K562 (cell line): ENCODE results near the gene OSM. TPM values are rescaled to one million over a fixed set of nuclear protein-coding genes. Genes with fewer than 3 reads are reported as not detected.

Source experiments
- CBFA2T3 ChIP-seq: fragments of 450-650 bp; IDR thresholded peaks from 2 replicates; pipeline ENCODE4 v1.6.1; 2017
- CTCF ChIP-seq, 3 experiments: IDR thresholded peaks in 2 of 3; conservative IDR thresholded peaks in 1 of 3; 2 replicates each; pipeline ENCODE4 v1.5.1; 2011 to 2012; ENCODE audit warnings: low read length in 3 of 3, mild to moderate bottlenecking in 3 of 3, control low read depth in 2 of 3, improper control_type of control experiment in 1 of 3, inconsistent platforms in 1 of 3, low read depth in 1 of 3, mixed read lengths in 1 of 3, moderate library complexity in 1 of 3; ENCODE audit not compliant: insufficient read depth in 2 of 3
- GATAD2B ChIP-seq: fragments of 450-650 bp; IDR thresholded peaks from 2 replicates; pipeline ENCODE4 v1.6.1; 2017; ENCODE audit warnings: mild to moderate bottlenecking, borderline replicate concordance
- HDAC1 ChIP-seq, 2 experiments: fragments of 450-650 bp; IDR thresholded peaks; 2 replicates each; pipeline ENCODE4 v1.6.1; 2016 to 2017; ENCODE audit warnings: inconsistent platforms in 1 of 2, mild to moderate bottlenecking in 1 of 2, moderate library complexity in 1 of 2
- L3MBTL2 ChIP-seq: fragments of 450-650 bp; IDR thresholded peaks from 2 replicates; pipeline ENCODE4 v1.6.1; 2016; ENCODE audit warnings: mild to moderate bottlenecking, moderate library complexity
- NFE2 ChIP-seq: IDR thresholded peaks from 2 replicates; pipeline ENCODE4 v1.6.1; 2014; ENCODE audit warnings: antibody characterized with exemption, low read depth
- POLR2A ChIP-seq: fragments of 450-650 bp; conservative IDR thresholded peaks from 2 replicates; pipeline ENCODE4 v1.6.1; 2016
- POLR2B ChIP-seq: fragments of 450-650 bp; IDR thresholded peaks from 2 replicates; pipeline ENCODE4 v1.6.1; 2018; ENCODE audit warnings: low read depth; ENCODE audit not compliant: partially characterized antibody
- SIN3B ChIP-seq: fragments of 450-650 bp; IDR thresholded peaks from 2 replicates; pipeline ENCODE4 v1.6.1; 2017; ENCODE audit warnings: low read depth, mild to moderate bottlenecking, moderate library complexity
- TAF15 ChIP-seq: fragments of 200-400 bp; formaldehyde crosslinking; IDR thresholded peaks from 2 replicates; pipeline ENCODE4 v1.6.1; 2017; ENCODE audit warnings: mild to moderate bottlenecking, low read depth, low read length, moderate library complexity
- ZNF655 ChIP-seq: fragments of 250-450 bp; sonication (Bioruptor Pico); IDR thresholded peaks from 2 replicates; pipeline ENCODE4 v1.5.0; 2021
- polyA plus RNA-seq, 8 experiments: library from polyadenylated mRNA; depleted of rRNA in 4 of 8; stranded (reverse) in 5 of 8; unstranded in 3 of 8; fragments of >200 nt; fragmentation: Nextera tagmentation in 2 of 8; fragmentation: Illumina TruSeq in 1 of 8; extraction: Ambion mirVana in 2 of 8; extraction: Trizol in 1 of 8; gene quantifications; 2 replicates each; pipeline versions ENCODE4 v1.2.1 to v1.2.3, GENCODE V29; 2011 to 2014; ENCODE audit warnings: inconsistent platforms in 1 of 8, missing spikeins in 1 of 8
- total RNA-seq, 7 experiments: library from RNA; depleted of rRNA in 6 of 7; stranded (reverse); fragments of >200 nt in 6 of 7; fragmentation: Illumina TruSeq in 2 of 7; extraction: Trizol in 2 of 7; gene quantifications; 2 replicates each; pipeline versions ENCODE4 v1.2.1 to v1.2.3, GENCODE V29; 2011 to 2021; ENCODE audit warnings: low replicate concordance in 1 of 7
- TF ChIP-seq, protein P1 (sequence below): fragments of 450-650 bp; IDR thresholded peaks from 2 replicates; pipeline ENCODE4 v1.6.1; 2016; ENCODE audit warnings: mild to moderate bottlenecking, moderate library complexity
- TF ChIP-seq, protein P2 (sequence below): sonication (generic); formaldehyde crosslinking; IDR thresholded peaks from 2 replicates; pipeline ENCODE4 v1.9.0; 2022; ENCODE audit warnings: mild to moderate bottlenecking, missing genetic modification reagents

OSM gene
- total and polyA plus RNA-seq, 9 of the 15 experiments (the other 6 are each of a cell fraction or from before 2014, with no cell fraction given): 0.22 TPM; not detected in 8

DNA sequence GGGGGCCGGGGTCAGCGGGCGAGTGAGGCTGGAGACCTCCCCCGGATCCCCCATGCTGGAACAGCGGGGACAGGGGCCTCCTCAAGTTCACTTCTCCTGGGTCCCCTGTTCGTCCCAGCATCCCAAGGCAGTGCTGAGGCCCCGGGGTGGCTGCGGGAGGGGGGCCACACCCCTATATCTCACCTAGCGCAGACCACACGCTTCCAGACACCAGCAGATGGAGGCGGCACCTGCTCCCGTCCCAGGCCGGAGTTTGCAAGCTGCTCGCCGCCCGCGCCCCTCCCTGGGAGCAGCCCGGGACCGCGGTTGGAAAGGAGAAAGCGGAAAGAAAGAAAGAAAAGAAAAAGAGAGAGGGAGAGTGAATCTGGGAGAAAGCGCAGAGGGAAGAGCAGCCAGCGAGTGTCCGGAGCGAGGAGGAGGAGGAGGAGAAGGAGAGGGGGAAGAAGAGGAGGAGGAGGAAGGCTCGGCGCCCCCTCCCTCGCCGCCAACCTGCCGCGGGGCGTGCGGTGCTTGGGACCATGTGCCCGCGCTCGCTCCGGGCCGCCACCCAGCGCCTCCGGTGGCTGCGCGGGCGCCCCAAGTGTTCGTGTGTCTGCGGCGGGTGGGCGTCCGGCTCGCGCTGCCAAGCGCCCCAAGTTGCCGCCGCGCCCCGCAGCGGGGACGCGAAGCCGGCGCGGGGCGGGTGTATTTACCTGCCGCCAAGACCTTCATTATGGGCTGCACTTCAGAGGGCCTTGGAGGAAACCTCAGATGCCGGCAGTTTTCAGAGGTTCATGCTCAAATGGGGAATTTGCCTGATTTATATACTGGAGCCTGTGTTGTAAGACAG lies 20.5 kb downstream of the OSM start, which contains the start of gene LIF (continued):
- TF ChIP-seq SIN3B: 0 out of 2 replicates have a peak, but pooled peaks have one; percentile 25
- TF ChIP-seq L3MBTL2: peak; percentile 86
- TF ChIP-seq TAF15: no peak
- no peak for TF ChIP-seq GATAD2B
- TF ChIP-seq, protein P1, sequence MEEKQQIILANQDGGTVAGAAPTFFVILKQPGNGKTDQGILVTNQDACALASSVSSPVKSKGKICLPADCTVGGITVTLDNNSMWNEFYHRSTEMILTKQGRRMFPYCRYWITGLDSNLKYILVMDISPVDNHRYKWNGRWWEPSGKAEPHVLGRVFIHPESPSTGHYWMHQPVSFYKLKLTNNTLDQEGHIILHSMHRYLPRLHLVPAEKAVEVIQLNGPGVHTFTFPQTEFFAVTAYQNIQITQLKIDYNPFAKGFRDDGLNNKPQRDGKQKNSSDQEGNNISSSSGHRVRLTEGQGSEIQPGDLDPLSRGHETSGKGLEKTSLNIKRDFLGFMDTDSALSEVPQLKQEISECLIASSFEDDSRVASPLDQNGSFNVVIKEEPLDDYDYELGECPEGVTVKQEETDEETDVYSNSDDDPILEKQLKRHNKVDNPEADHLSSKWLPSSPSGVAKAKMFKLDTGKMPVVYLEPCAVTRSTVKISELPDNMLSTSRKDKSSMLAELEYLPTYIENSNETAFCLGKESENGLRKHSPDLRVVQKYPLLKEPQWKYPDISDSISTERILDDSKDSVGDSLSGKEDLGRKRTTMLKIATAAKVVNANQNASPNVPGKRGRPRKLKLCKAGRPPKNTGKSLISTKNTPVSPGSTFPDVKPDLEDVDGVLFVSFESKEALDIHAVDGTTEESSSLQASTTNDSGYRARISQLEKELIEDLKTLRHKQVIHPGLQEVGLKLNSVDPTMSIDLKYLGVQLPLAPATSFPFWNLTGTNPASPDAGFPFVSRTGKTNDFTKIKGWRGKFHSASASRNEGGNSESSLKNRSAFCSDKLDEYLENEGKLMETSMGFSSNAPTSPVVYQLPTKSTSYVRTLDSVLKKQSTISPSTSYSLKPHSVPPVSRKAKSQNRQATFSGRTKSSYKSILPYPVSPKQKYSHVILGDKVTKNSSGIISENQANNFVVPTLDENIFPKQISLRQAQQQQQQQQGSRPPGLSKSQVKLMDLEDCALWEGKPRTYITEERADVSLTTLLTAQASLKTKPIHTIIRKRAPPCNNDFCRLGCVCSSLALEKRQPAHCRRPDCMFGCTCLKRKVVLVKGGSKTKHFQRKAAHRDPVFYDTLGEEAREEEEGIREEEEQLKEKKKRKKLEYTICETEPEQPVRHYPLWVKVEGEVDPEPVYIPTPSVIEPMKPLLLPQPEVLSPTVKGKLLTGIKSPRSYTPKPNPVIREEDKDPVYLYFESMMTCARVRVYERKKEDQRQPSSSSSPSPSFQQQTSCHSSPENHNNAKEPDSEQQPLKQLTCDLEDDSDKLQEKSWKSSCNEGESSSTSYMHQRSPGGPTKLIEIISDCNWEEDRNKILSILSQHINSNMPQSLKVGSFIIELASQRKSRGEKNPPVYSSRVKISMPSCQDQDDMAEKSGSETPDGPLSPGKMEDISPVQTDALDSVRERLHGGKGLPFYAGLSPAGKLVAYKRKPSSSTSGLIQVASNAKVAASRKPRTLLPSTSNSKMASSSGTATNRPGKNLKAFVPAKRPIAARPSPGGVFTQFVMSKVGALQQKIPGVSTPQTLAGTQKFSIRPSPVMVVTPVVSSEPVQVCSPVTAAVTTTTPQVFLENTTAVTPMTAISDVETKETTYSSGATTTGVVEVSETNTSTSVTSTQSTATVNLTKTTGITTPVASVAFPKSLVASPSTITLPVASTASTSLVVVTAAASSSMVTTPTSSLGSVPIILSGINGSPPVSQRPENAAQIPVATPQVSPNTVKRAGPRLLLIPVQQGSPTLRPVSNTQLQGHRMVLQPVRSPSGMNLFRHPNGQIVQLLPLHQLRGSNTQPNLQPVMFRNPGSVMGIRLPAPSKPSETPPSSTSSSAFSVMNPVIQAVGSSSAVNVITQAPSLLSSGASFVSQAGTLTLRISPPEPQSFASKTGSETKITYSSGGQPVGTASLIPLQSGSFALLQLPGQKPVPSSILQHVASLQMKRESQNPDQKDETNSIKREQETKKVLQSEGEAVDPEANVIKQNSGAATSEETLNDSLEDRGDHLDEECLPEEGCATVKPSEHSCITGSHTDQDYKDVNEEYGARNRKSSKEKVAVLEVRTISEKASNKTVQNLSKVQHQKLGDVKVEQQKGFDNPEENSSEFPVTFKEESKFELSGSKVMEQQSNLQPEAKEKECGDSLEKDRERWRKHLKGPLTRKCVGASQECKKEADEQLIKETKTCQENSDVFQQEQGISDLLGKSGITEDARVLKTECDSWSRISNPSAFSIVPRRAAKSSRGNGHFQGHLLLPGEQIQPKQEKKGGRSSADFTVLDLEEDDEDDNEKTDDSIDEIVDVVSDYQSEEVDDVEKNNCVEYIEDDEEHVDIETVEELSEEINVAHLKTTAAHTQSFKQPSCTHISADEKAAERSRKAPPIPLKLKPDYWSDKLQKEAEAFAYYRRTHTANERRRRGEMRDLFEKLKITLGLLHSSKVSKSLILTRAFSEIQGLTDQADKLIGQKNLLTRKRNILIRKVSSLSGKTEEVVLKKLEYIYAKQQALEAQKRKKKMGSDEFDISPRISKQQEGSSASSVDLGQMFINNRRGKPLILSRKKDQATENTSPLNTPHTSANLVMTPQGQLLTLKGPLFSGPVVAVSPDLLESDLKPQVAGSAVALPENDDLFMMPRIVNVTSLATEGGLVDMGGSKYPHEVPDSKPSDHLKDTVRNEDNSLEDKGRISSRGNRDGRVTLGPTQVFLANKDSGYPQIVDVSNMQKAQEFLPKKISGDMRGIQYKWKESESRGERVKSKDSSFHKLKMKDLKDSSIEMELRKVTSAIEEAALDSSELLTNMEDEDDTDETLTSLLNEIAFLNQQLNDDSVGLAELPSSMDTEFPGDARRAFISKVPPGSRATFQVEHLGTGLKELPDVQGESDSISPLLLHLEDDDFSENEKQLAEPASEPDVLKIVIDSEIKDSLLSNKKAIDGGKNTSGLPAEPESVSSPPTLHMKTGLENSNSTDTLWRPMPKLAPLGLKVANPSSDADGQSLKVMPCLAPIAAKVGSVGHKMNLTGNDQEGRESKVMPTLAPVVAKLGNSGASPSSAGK: peak; percentile 50
- TF ChIP-seq CTCF (IDR thresholded peaks at IDR 0.05 in 2 of 3, conservative IDR thresholded peaks at IDR 0.05 in 1 of 3; ENCODE audit: insufficient read depth in 2 of 3, low read depth in 1 of 3, low read length in 3 of 3): peak in 1 of 3 experiments; percentile 26; a peak in 1 of 6 replicates
- no peak for TF ChIP-seq NFE2
- no peak for TF ChIP-seq ZNF655 (CRISPR knock-in tag)
- TF ChIP-seq POLR2B: no peak
- TF ChIP-seq HDAC1 (IDR thresholded peaks at IDR 0.05): peak in 1 of 2 experiments; percentile 30; a peak in 1 of 4 replicates
- TF ChIP-seq POLR2A: no peak
- 0 out of 2 replicates have a peak, but pooled peaks have one; percentile 7 for TF ChIP-seq CBFA2T3
- TF ChIP-seq, protein P2, sequence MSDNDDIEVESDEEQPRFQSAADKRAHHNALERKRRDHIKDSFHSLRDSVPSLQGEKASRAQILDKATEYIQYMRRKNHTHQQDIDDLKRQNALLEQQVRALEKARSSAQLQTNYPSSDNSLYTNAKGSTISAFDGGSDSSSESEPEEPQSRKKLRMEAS (CRISPR knock-in tag): peak; percentile 70
